K562 treated with DMSO at 1 percent for 48 hours (cell line): ENCODE measurements around the gene WDR48. TPM values are rescaled to one million over a fixed set of nuclear protein-coding genes. Genes with fewer than 3 reads are reported as not detected.

Source experiments
- total RNA-seq: library from RNA; unstranded; fragments of 300-600 nt; gene quantifications from 2 replicates; pipeline ENCODE4 v1.2.3, GENCODE V29; 2022; ENCODE audit warnings: low replicate concordance; ENCODE audit errors: extremely low read depth

WDR48 gene
- total RNA-seq: not detected in 2 replicates

DNA sequence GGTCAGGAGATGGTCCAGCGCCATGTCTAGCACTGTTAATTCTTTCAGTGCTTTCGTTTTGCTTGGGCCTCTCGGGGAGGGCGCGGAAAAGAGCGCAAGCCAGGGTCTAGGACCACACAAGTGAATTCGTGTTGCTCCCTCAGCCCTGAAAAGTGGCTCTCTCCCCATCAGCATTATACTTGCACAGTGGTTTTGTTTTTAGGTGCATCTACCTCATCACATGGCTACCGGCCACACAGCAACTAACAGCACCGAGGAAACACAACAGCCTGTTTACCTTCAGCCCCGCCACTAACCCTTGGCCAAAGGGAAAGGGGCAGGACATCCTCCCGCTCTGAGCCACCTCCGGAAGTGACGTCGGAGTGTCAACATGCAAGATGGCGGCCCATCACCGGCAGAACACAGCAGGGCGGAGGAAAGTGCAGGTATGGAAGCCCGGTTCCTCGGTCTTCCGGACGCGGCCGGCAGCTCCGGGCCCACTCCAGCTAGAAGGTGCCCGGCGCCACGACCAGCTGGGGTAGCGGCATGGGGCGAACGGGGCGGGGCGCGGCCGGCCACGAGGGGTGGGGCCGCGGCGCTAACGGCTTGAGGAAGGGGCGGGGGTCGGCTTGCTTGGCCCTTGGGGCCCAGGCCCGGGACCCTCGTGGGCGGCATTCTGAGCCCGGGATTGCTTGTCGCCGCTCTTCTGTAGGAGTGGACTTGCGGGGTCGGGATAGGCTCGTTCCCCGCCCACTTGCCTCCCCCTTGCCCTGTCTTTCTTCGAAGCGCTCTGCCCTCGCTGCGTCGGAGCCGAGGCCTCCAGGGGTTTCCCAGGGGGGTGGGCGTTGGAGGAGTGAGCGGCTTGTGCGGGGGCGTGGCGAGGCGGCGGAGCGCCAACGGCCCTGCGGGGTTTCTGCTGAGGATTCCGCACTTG, at the start of gene WDR48, which contains the start of gene SCN11A:
Gene WDR48, plus strand, starts transcription at position 368 of the 913 bp plus-strand sequence. Its CDS starts 10 bp downstream, at position 378.
Gene SCN11A, minus strand, starts transcription at position 296 of the 913 bp plus-strand sequence. CDS start 101,582 bp downstream, outside the sequence.

DNA sequence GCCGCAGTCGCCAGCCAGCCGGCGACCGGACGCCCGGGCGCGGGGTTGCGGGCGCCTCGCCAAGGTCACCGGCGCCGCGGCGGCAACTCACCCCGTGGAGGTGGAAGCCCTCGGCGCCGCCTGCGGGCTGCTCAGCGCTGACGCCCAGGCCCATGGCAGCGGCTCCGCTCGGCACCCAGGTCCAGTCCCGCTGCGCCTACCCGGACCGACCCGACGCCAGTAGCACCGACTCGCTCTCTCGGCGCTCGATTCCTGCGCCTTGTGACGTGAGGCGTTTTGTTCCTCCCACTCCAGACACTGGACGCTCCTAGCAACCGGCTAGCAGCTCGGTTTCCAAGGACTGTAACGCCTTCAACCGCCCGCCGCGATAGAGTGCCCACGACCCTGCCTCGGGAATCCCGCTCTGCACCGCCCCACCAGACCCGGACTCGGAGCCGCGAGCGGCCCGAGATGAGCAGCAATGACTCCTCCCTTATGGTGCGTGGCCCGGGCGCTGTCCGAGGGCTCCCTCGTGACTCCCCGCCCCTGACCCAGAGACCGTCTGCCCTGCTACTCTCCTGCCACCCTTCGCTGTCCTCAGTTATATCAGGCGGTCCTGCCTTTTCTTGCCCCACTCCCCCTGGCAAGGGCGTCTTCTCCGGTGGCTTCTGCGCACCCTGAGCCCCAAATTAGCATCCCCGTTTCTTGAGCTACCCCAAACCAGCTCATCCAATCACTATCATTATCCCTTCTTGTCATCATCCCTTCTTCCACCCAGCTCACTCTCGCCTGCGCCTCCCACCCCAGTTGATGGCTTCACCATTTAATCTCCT, 55.8 kb downstream of the WDR48 start, which contains the start of the genes GORASP1 and TTC21A:
Gene GORASP1, minus strand, starts transcription at position 240 of the 812 bp plus-strand sequence. Its CDS starts 86 bp downstream, at position 154.
Gene TTC21A, plus strand, starts transcription at position 293 of the 812 bp plus-strand sequence. Its CDS starts 158 bp downstream, at position 451.

Other genes starting within 250 kb of the WDR48 start
- not detected in 2 replicates for gene SCN10A, start 235.8 kb upstream of the WDR48 start, total RNA-seq
- not detected in 2 replicates for gene SCN11A, start 72 bp upstream of the WDR48 start, total RNA-seq
- not detected in 2 replicates for gene GORASP1, start 55.6 kb downstream of the WDR48 start, total RNA-seq
- gene TTC21A, start 55.7 kb downstream of the WDR48 start, total RNA-seq: not detected in 2 replicates
- 157 TPM in 1 of 2 replicates, not detected in the other for gene CSRNP1, start 101.6 kb downstream of the WDR48 start, total RNA-seq
- gene XIRP1, start 140.6 kb downstream of the WDR48 start, total RNA-seq: not detected in 2 replicates
- not detected in 2 replicates for gene CX3CR1, start 228.0 kb downstream of the WDR48 start, total RNA-seq